H1 (cell line): ENCODE measurements around the gene MTR. TPM values are rescaled to one million over a fixed set of nuclear protein-coding genes. Genes with fewer than 3 reads are reported as not detected.

Source experiments
- CTCF ChIA-PET: fragments of 300-600 bp; sonication (Branson Sonifier 250); formaldehyde crosslinking; loops from one replicate; lab custom pipeline; 2021; ENCODE audit not compliant: partially characterized antibody; lab: Charles Lee
- POLR2A ChIA-PET: fragments of 300-600 bp; sonication (Branson Sonifier 250); formaldehyde crosslinking; loops from one replicate; lab custom pipeline; 2021; ENCODE audit warnings: inconsistent platforms; ENCODE audit not compliant: partially characterized antibody; lab: Charles Lee
- DNase-seq, 2 experiments: peaks; one replicate each; pipeline versions ENCODE4 v3.0.0 to v3.0.0-alpha.2; 2010 to 2022; ENCODE audit warnings: low spot score in 2 of 2, low read depth in 1 of 2, mixed read lengths in 1 of 2
- FAIRE-seq: peaks from 2 replicates; lab custom pipeline; 2011; peaks lifted over from hg19 to GRCh38; lab: Jason Lieb, UNC
- H2AFZ ChIP-seq: 2 replicates; pipeline ENCODE4 v1.8.1; 2012; ENCODE audit warnings: low read length, inconsistent platforms
- H2AK5ac ChIP-seq: 2 replicates; pipeline ENCODE4 v1.6.1; 2013; ENCODE audit warnings: low read depth, low read length
- H2BK120ac ChIP-seq: replicated peaks from 2 replicates; pipeline ENCODE3; 2013; ENCODE audit warnings: low read depth, low read length, inconsistent platforms
- H2BK12ac ChIP-seq: 2 replicates; pipeline ENCODE4 v1.6.1; 2013; ENCODE audit warnings: low read depth, low read length
- H2BK15ac ChIP-seq: 2 replicates; pipeline ENCODE4 v1.6.1; 2013; ENCODE audit warnings: low read length
- H2BK20ac ChIP-seq: 2 replicates; pipeline ENCODE4 v1.6.1; 2013; ENCODE audit warnings: low read length
- H2BK5ac ChIP-seq: 2 replicates; pipeline ENCODE4 v1.6.1; 2013; ENCODE audit warnings: low read depth, low read length
- H3K14ac ChIP-seq: 2 replicates; pipeline ENCODE4 v1.6.1; 2013; ENCODE audit warnings: inconsistent platforms; ENCODE audit not compliant: insufficient read length
- H3K18ac ChIP-seq: 2 replicates; pipeline ENCODE4 v1.6.1; 2013; ENCODE audit warnings: low read length; ENCODE audit errors: extremely low read depth
- H3K23ac ChIP-seq: 2 replicates; pipeline ENCODE4 v1.6.1; 2013; ENCODE audit warnings: inconsistent platforms; ENCODE audit not compliant: insufficient read length
- H3K23me2 ChIP-seq: 2 replicates; pipeline ENCODE4 v1.6.1; 2013; ENCODE audit warnings: low read depth, low read length
- H3K27ac ChIP-seq: 2 replicates; pipeline ENCODE4 v1.6.1; 2011; ENCODE audit warnings: low read depth, low read length, inconsistent platforms
- H3K27me3 ChIP-seq, 4 experiments: replicated peaks in 1 of 4; 1 replicate in 1 of 4; 2 replicates in 3 of 4; pipeline versions ENCODE4 v1.6.1 to v1.8.1; 2011 to 2013; ENCODE audit warnings: low read length in 3 of 4, mild to moderate bottlenecking in 3 of 4, inconsistent platforms in 2 of 4, mixed read lengths in 2 of 4, moderate library complexity in 1 of 4; ENCODE audit not compliant: control insufficient read depth in 3 of 4, insufficient read depth in 3 of 4; ENCODE audit errors: extremely low read depth in 1 of 4
- H3K36me3 ChIP-seq, 4 experiments: 2 replicates each; pipeline versions ENCODE4 v1.6.1 to v1.8.1; 2011 to 2013; ENCODE audit warnings: mild to moderate bottlenecking in 4 of 4, low read length in 3 of 4, moderate library complexity in 2 of 4, control low read depth in 1 of 4, inconsistent platforms in 1 of 4; ENCODE audit not compliant: insufficient read depth in 4 of 4, control insufficient read depth in 2 of 4
- H3K4ac ChIP-seq: replicated peaks from 2 replicates; pipeline ENCODE3; 2013; ENCODE audit warnings: low read length, low read depth, mixed read lengths, inconsistent platforms; ENCODE audit not compliant: insufficient read length
- H3K4me1 ChIP-seq, 4 experiments: replicated peaks in 1 of 4; 1 replicate in 1 of 4; 2 replicates in 3 of 4; pipeline versions ENCODE4 v1.6.1 to v1.8.1; 2011 to 2013; ENCODE audit warnings: low read length in 3 of 4, inconsistent platforms in 2 of 4, mixed read lengths in 1 of 4; ENCODE audit not compliant: insufficient read depth in 4 of 4, control insufficient read depth in 3 of 4
- H3K4me2 ChIP-seq, 2 experiments: 2 replicates each; pipeline versions ENCODE4 v1.6.1 to v1.8.1; 2011 to 2013; ENCODE audit warnings: low read depth in 2 of 2, low read length in 2 of 2, control low read depth in 1 of 2, inconsistent platforms in 1 of 2, mild to moderate bottlenecking in 1 of 2; ENCODE audit not compliant: insufficient read depth in 1 of 2
- H3K4me3 ChIP-seq, 4 experiments: fragments of 200-600, 300-600 bp in 1 of 4; sonication (generic), shearing (Covaris generic), sonication (Bioruptor Twin) in 1 of 4; 2 replicates each; pipeline versions ENCODE4 v1.5.1 to v1.8.1; 2011 to 2016; ENCODE audit warnings: low read length in 4 of 4, low read depth in 3 of 4, control low read depth in 2 of 4, inconsistent platforms in 2 of 4, mild to moderate bottlenecking in 2 of 4, mixed read lengths in 1 of 4, moderate library complexity in 1 of 4; ENCODE audit not compliant: insufficient read depth in 2 of 4; ENCODE audit errors: extremely low read depth in 1 of 4
- H3K56ac ChIP-seq: replicated peaks from 2 replicates; pipeline ENCODE3; 2013; ENCODE audit warnings: low read depth, mild to moderate bottlenecking, mixed read lengths, low read length, inconsistent platforms; ENCODE audit not compliant: insufficient read length
- H3K79me1 ChIP-seq: 2 replicates; pipeline ENCODE4 v1.6.1; 2013; ENCODE audit warnings: low read depth, low read length, control low read depth
- H3K79me2 ChIP-seq, 2 experiments: 2 replicates each; pipeline versions ENCODE4 v1.6.1 to v1.8.1; 2012 to 2013; ENCODE audit warnings: low read length in 2 of 2, mild to moderate bottlenecking in 2 of 2, inconsistent platforms in 1 of 2; ENCODE audit not compliant: insufficient read depth in 2 of 2, control insufficient read depth in 1 of 2
- H3K9ac ChIP-seq, 4 experiments: replicated peaks in 1 of 4; 1 replicate in 1 of 4; 2 replicates in 3 of 4; pipeline versions ENCODE4 v1.6.1 to v1.8.1; 2011 to 2013; ENCODE audit warnings: low read depth in 3 of 4, low read length in 3 of 4, control low read depth in 2 of 4, mild to moderate bottlenecking in 2 of 4, moderate library complexity in 2 of 4, inconsistent platforms in 1 of 4; ENCODE audit errors: extremely low read depth in 1 of 4
- H3K9me3 ChIP-seq, 2 experiments: 2 replicates each; pipeline versions ENCODE4 v1.6.1 to v1.8.1; 2012 to 2013; ENCODE audit warnings: mild to moderate bottlenecking in 2 of 2, moderate library complexity in 2 of 2, control low read depth in 1 of 2, inconsistent platforms in 1 of 2, low read depth in 1 of 2, low read length in 1 of 2, mixed read lengths in 1 of 2; ENCODE audit not compliant: insufficient read depth in 2 of 2
- H4K20me1 ChIP-seq, 2 experiments: replicated peaks in 1 of 2; 2 replicates each; pipeline versions ENCODE3 to v1.8.1; 2011 to 2013; ENCODE audit warnings: inconsistent platforms in 2 of 2, low read length in 2 of 2, mild to moderate bottlenecking in 1 of 2; ENCODE audit not compliant: insufficient read depth in 2 of 2, control insufficient read depth in 1 of 2
- H4K5ac ChIP-seq: 2 replicates; pipeline ENCODE4 v1.6.1; 2013; ENCODE audit warnings: low read length, low read depth, mixed read lengths, inconsistent platforms; ENCODE audit not compliant: insufficient read length
- H4K8ac ChIP-seq: 2 replicates; pipeline ENCODE4 v1.8.0; 2013; ENCODE audit warnings: mild to moderate bottlenecking, moderate library complexity, low read length, inconsistent platforms; ENCODE audit not compliant: insufficient read depth; ENCODE audit errors: extremely low read depth
- H4K91ac ChIP-seq: replicated peaks from 2 replicates; pipeline ENCODE3; 2013; ENCODE audit warnings: low read length, mixed read lengths, inconsistent platforms; ENCODE audit not compliant: insufficient read length
- BRCA1 ChIP-seq: IDR thresholded peaks from 2 replicates; pipeline ENCODE4 v1.6.1; 2012; ENCODE audit warnings: low read depth, low read length, improper control_type of control experiment
- EGR1 ChIP-seq: IDR thresholded peaks from 2 replicates; pipeline ENCODE4 v1.6.1; 2011; ENCODE audit warnings: low read depth, low read length, borderline replicate concordance
- EP300 ChIP-seq, 2 experiments: IDR thresholded peaks; 1 replicate in 1 of 2; 2 replicates in 1 of 2; pipeline ENCODE4 v1.6.1; 2011 to 2012; ENCODE audit warnings: low read depth in 2 of 2, low read length in 2 of 2, mild to moderate bottlenecking in 2 of 2, borderline replicate concordance in 1 of 2, inconsistent platforms in 1 of 2, moderate library complexity in 1 of 2
- FOSL1 ChIP-seq: IDR thresholded peaks from 2 replicates; pipeline ENCODE4 v1.6.1; 2011; ENCODE audit warnings: mild to moderate bottlenecking, low read depth, low read length, moderate library complexity; ENCODE audit not compliant: insufficient read depth
- HDAC6 ChIP-seq: IDR thresholded peaks from one replicate; pipeline ENCODE4 v1.7.1; 2012; ENCODE audit warnings: low read depth, mild to moderate bottlenecking, inconsistent platforms, low read length, moderate library complexity
- JUN ChIP-seq: IDR thresholded peaks from 2 replicates; pipeline ENCODE4 v1.6.1; 2011; ENCODE audit warnings: low read depth, mild to moderate bottlenecking, improper control_type of control experiment, low read length
- KDM1A ChIP-seq: fragments of 200-600, 300-600 bp; sonication (generic); IDR thresholded peaks from 2 replicates; pipeline ENCODE4 v1.7.1; 2016; ENCODE audit warnings: mild to moderate bottlenecking, low read length, borderline replicate concordance
- KDM5A ChIP-seq: fragments of 200-600 bp; IDR thresholded peaks from 2 replicates; pipeline ENCODE4 v1.7.1; 2012; ENCODE audit warnings: mild to moderate bottlenecking, low read length, inconsistent platforms, mixed read lengths
- POLR2AphosphoS5 ChIP-seq: IDR thresholded peaks from 2 replicates; pipeline ENCODE4 v1.6.1; 2011; ENCODE audit warnings: low read depth, low read length
- RBBP5 ChIP-seq: IDR thresholded peaks from 2 replicates; pipeline ENCODE4 v1.7.1; 2012; ENCODE audit warnings: low read depth, mild to moderate bottlenecking, inconsistent platforms, low read length, moderate library complexity, borderline replicate concordance
- SP4 ChIP-seq: IDR thresholded peaks from 2 replicates; pipeline ENCODE4 v1.6.1; 2012; ENCODE audit warnings: low read length, inconsistent platforms
- WGBS, 2 experiments: shearing (Covaris generic) in 1 of 2; methylation state at CpG; one replicate each; pipeline versions ENCODE4 v1.1.6 to v1.1.7; 2013 to 2015; ENCODE audit warnings: low lambda C conversion rate in 2 of 2, mixed read lengths in 2 of 2, inconsistent platforms in 1 of 2, low coverage in 1 of 2, missing lambda C conversion rate in 1 of 2; ENCODE audit not compliant: insufficient replicate concordance in 2 of 2, insufficient coverage in 1 of 2, insufficient read length in 1 of 2; ENCODE audit errors: extremely low coverage in 1 of 2, missing lambda C conversion rate in 1 of 2; 5-methylcytosine and 5-hydroxymethylcytosine counted together
- polyA plus RNA-seq, 7 experiments: library from polyadenylated mRNA; depleted of rRNA in 3 of 7; stranded (reverse) in 5 of 7; unstranded in 2 of 7; fragments of >200 nt in 5 of 7; fragments of 200-250 nt in 2 of 7; gene quantifications; 1 replicate in 5 of 7; 2 replicates in 1 of 7; 4 replicates in 1 of 7; pipeline versions ENCODE4 v1.2.1 to v1.2.3, GENCODE V29; 2011 to 2013; ENCODE audit warnings: missing spikeins in 2 of 7, mixed read lengths in 2 of 7
- total RNA-seq: library from RNA; stranded (reverse); fragmentation: NEBNext Ultra II Directional; extraction: Animal tissue kit (Norgen Biotek cat#: 25700); gene quantifications from 2 replicates; pipeline ENCODE4 v1.2.1, GENCODE V29; 2021
- TF ChIP-seq, protein P1 (sequence below): IDR thresholded peaks from 2 replicates; pipeline ENCODE4 v1.6.1; 2011; ENCODE audit warnings: low read depth, mild to moderate bottlenecking, low read length; ENCODE audit not compliant: insufficient read depth

The MTR gene
- total and polyA plus RNA-seq, 2 of the 8 experiments (the other 6 are each of a cell fraction or from before 2014, with no cell fraction given) = 4.8 to 27.4 TPM

DNA sequence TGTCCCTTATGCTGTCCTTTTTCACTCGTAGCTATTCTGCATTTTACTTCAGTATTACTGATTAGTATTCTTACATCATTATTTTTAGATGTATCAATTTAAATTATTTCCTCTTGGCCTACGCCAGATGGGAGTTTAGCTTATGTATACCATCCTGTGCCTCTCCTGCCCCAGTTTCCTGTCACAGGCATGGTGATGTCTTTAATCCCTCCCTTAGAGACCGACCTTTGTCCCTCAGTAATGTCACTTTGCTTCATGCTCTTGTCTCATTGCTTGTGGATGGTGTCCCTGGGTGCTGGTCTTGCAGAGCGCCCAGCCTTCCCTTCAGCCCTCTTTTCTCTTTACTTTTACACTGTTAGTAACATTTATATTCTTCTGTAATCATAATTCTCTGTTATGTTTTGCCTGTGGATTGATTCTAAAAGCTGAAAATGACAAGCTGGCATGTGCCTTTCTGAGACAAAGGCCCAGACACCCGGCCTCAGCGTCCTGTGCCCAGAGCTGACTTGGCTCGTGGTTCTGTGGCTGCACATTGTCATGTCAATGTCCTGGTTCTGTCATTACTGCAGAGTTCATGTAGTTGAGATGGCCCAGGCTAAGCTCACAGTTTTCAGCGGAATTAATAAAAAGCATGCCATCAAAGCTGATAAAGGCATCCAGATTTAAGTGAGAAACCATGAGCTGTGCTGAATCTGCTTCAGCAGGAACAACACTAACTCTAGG, 100.7 kb downstream of the MTR start:
- no peak for DNase-seq
- H3K4me1 ChIP-seq = no peaks in the 10 kb centered on the region
- H2AK5ac ChIP-seq = no peak overlapping the region
- WGBS, 2 experiments = 91% methylated on average over 8 of the region's 8 CpGs; no CpG with 5 or more reads in 1 of the 2 experiments
- H2AFZ ChIP-seq = no peak overlapping the region
- H3K4ac ChIP-seq = no peak overlapping the region
- no peak overlapping the region for H3K9ac ChIP-seq
- no peak overlapping the region for H2BK12ac ChIP-seq
- H2BK20ac ChIP-seq = no peak overlapping the region
- H4K91ac ChIP-seq = no peak overlapping the region
- ChIA-PET POLR2A (no interaction called here), CTCF (interaction anchor here (0.7 to 1.3 kb wide), 7 partner anchors 8 to 491 kb away, joined by 3 to 4 read pairs (median 3); no protein-coding TSS in a partner anchor)
- no peaks in the 10 kb centered on the region for H3K79me1 ChIP-seq
- no peak for FAIRE-seq
- H3K56ac ChIP-seq = no peak overlapping the region
- H3K36me3 ChIP-seq = peaks cover 3 to 38% (median 15%) of the 10 kb centered on the region in 4 experiments; a peak in 7 of 8 replicates
- H2BK5ac ChIP-seq = no peak overlapping the region
- no peak overlapping the region for H3K14ac ChIP-seq
- H3K4me2 ChIP-seq = no peak overlapping the region
- H2BK15ac ChIP-seq = no peak overlapping the region
- no peak overlapping the region for H4K5ac ChIP-seq
- H3K4me3 ChIP-seq = no peak overlapping the region
- H3K23ac ChIP-seq = no peak overlapping the region
- peaks cover 0 to 2% of the 10 kb centered on the region in 2 experiments for H4K20me1 ChIP-seq
- H3K27ac ChIP-seq = no peak overlapping the region
- no peak overlapping the region for H4K8ac ChIP-seq
- H3K18ac ChIP-seq = no peak overlapping the region
- no peaks in the 10 kb centered on the region for H3K23me2 ChIP-seq
- no peak overlapping the region for H2BK120ac ChIP-seq
- no peaks in the 10 kb centered on the region for H3K9me3 ChIP-seq
- H3K27me3 ChIP-seq = no peaks in the 10 kb centered on the region
- no peaks in the 10 kb centered on the region for H3K79me2 ChIP-seq
- TF ChIP-seq POLR2AphosphoS5 = no peak
- no peak for TF ChIP-seq SP4
- TF ChIP-seq HDAC6 = no peak
- no peak for TF ChIP-seq EP300 (IDR thresholded peaks at IDR 0.05; ENCODE audit: borderline replicate concordance in 1 of 2, low read depth in 2 of 2, low read length in 2 of 2)
- no peak for TF ChIP-seq KDM1A
- TF ChIP-seq BRCA1 = no peak
- no peak for TF ChIP-seq KDM5A
- TF ChIP-seq JUN = no peak
- TF ChIP-seq, protein P1, sequence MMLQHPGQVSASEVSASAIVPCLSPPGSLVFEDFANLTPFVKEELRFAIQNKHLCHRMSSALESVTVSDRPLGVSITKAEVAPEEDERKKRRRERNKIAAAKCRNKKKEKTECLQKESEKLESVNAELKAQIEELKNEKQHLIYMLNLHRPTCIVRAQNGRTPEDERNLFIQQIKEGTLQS = no peak
- no peak for TF ChIP-seq RBBP5
- no peak for TF ChIP-seq FOSL1
- no peak for TF ChIP-seq EGR1
